Sigmoid colon (tissue), 4 donors: ENCODE measurements around the gene DYNC1I1.

Source experiments
- CTCF ChIP-seq, 4 experiments: fragments of 450-650 bp in 3 of 4; fragments of 200-600 bp in 1 of 4; IDR thresholded peaks; one replicate each; pipeline ENCODE4 v1.5.1; 2016 to 2019; ENCODE audit warnings: antibody characterized with exemption in 4 of 4, mild to moderate bottlenecking in 3 of 4, moderate library complexity in 2 of 4
- EP300 ChIP-seq, 4 donors: sonication (generic); formaldehyde crosslinking; IDR thresholded peaks; one replicate each; pipeline ENCODE4 v1.6.1; 2017; ENCODE audit warnings: antibody characterized with exemption in 4 of 4
- POLR2A ChIP-seq, 2 donors: fragments of 450-650 bp; IDR thresholded peaks; one replicate each; pipeline ENCODE4 v1.6.1; 2016; ENCODE audit warnings: antibody characterized with exemption in 2 of 2, mild to moderate bottlenecking in 2 of 2, moderate library complexity in 2 of 2
- POLR2AphosphoS5 ChIP-seq, 4 donors: sonication (generic); formaldehyde crosslinking; IDR thresholded peaks; one replicate each; pipeline ENCODE4 v1.6.1; 2017; ENCODE audit warnings: antibody characterized with exemption in 4 of 4

- no peak for TF ChIP-seq POLR2AphosphoS5 (IDR thresholded peaks at IDR 0.05)
- TF ChIP-seq CTCF (IDR thresholded peaks at IDR 0.05), result no peak
- TF ChIP-seq EP300 (IDR thresholded peaks at IDR 0.05), result no peak
- no peak for TF ChIP-seq POLR2A (IDR thresholded peaks at IDR 0.05)
These were observed 52.3 kb downstream of the DYNC1I1 start for GRCh38 chr7:95824616-95825015.
